ENCODE results near the gene RAB3IL1. TPM values are rescaled to one million over a fixed set of nuclear protein-coding genes. Genes with fewer than 3 reads are reported as not detected.
A peak's percentile ranks its signal among the peaks of the same experiment; 100 is the strongest.

The RAB3IL1 gene
- polyA plus RNA-seq, 3 donors = 0.13 TPM; not detected in 2

- no peaks in the 10 kb centered on the region for H3K36me3 ChIP-seq (replicated peaks in 1 of 2; ENCODE audit: control insufficient read depth in 1 of 2, insufficient read depth in 2 of 2, low read length in 2 of 2)
- peaks cover 4% of the 10 kb centered on the region for H4K20me1 ChIP-seq (ENCODE audit: insufficient read depth, low read length)
- TF ChIP-seq CTCF (IDR thresholded peaks at IDR 0.05) = no peak
- WGBS (ENCODE audit: insufficient coverage) = 77% methylated on average over 6 of the region's 7 CpGs
- H3K4me2 ChIP-seq (replicated peaks; ENCODE audit: extremely low read depth, low read length, poor library complexity, severe bottlenecking) = peak overlapping the region; percentile 22
- Mint-ChIP-seq H3K4me3 (peak overlapping the region in 1 of 2 donors; percentile 74), H3K27ac (peak overlapping the region in 2 of 7 donors; percentile 38 to 69), H3K4me1 (peaks cover 28% of the 10 kb centered on the region), H3K36me3 (no peaks in the 10 kb centered on the region), H3K9me3 (peaks cover 0 to 7% (median under 1%) of the 10 kb centered on the region in 7 donors), H3K27me3 (ENCODE audit: low read depth in 3 of 3) (peaks cover 25 to 41% (median 29%) of the 10 kb centered on the region in 3 donors)
- no peaks in the 10 kb centered on the region for H3K9me3 ChIP-seq (replicated peaks in 1 of 2; ENCODE audit: control insufficient read depth in 1 of 2, insufficient read depth in 1 of 2, low read length in 2 of 2)
- no peak overlapping the region for H2AFZ ChIP-seq (ENCODE audit: insufficient read depth, low read depth, low read length, poor library complexity, severe bottlenecking)
- H3K79me2 ChIP-seq (ENCODE audit: insufficient read depth, low read length) = no peaks in the 10 kb centered on the region
- no peak overlapping the region for H3K9ac ChIP-seq (ENCODE audit: insufficient read depth, low read length, poor library complexity, severe bottlenecking)
- peak overlapping the region in 1 of 3 experiments; percentile 1 for H3K4me3 ChIP-seq (replicated peaks in 1 of 3; ENCODE audit: low read depth in 2 of 3, low read length in 3 of 3)
- intact Hi-C loops (cut with micrococcal nuclease) = no loop called here
- H3K27ac ChIP-seq (ENCODE audit: low read depth in 1 of 2, low read length in 2 of 2) = no peak overlapping the region
- no peak for DNase-seq
- peaks cover 0 to 12% of the 10 kb centered on the region in 2 donors for H3K27me3 ChIP-seq (ENCODE audit: control insufficient read depth in 2 of 2, insufficient read depth in 2 of 2, low read length in 2 of 2)
- peaks cover 28 to 31% of the 10 kb centered on the region in 2 donors for H3K4me1 ChIP-seq (ENCODE audit: control insufficient read depth in 1 of 2, insufficient read depth in 2 of 2, low read length in 2 of 2)
Measured at GRCh38 chr11:61911128-61911700, 6.2 kb downstream of the RAB3IL1 start.

GRCh38 chr11:61910187-61911127, 6.9 kb downstream of the RAB3IL1 start:
- Histone ChIP-seq H3K9me3 (replicated peaks in 1 of 2; ENCODE audit: control insufficient read depth in 1 of 2, insufficient read depth in 1 of 2, low read length in 2 of 2) (no peaks in the 10 kb centered on the region), H3K79me2 (ENCODE audit: insufficient read depth, low read length) (no peaks in the 10 kb centered on the region), H3K9ac (ENCODE audit: insufficient read depth, low read length, poor library complexity, severe bottlenecking) (no peak overlapping the region), H3K4me1 (ENCODE audit: control insufficient read depth in 1 of 2, insufficient read depth in 2 of 2, low read length in 2 of 2) (peaks cover 28 to 30% of the 10 kb centered on the region in 2 donors), H3K4me3 (replicated peaks in 1 of 3; ENCODE audit: low read depth in 2 of 3, low read length in 3 of 3) (no peak overlapping the region), H3K36me3 (replicated peaks in 1 of 2; ENCODE audit: control insufficient read depth in 1 of 2, insufficient read depth in 2 of 2, low read length in 2 of 2) (no peaks in the 10 kb centered on the region), H3K4me2 (replicated peaks; ENCODE audit: extremely low read depth, low read length, poor library complexity, severe bottlenecking) (no peak overlapping the region), H3K27me3 (ENCODE audit: control insufficient read depth in 2 of 2, insufficient read depth in 2 of 2, low read length in 2 of 2) (peaks cover 0 to 6% of the 10 kb centered on the region in 2 donors), H4K20me1 (ENCODE audit: insufficient read depth, low read length) (peaks cover 4% of the 10 kb centered on the region), H3K27ac (ENCODE audit: low read depth in 1 of 2, low read length in 2 of 2) (no peak overlapping the region), H2AFZ (ENCODE audit: insufficient read depth, low read depth, low read length, poor library complexity, severe bottlenecking) (no peak overlapping the region)
- H3K27me3 Mint-ChIP-seq (ENCODE audit: low read depth in 3 of 3) = peaks cover 17 to 33% (median 22%) of the 10 kb centered on the region in 3 donors
- 92% methylated on average over 11 of the region's 13 CpGs for WGBS (ENCODE audit: insufficient coverage)
- peaks cover 0 to 5% (median 0%) of the 10 kb centered on the region in 7 donors for H3K9me3 Mint-ChIP-seq
- no peak overlapping the region for H3K4me3 Mint-ChIP-seq
- no peak for DNase-seq
- no peak for TF ChIP-seq CTCF (IDR thresholded peaks at IDR 0.05)
- H3K4me1 Mint-ChIP-seq = peaks cover 28% of the 10 kb centered on the region
- H3K36me3 Mint-ChIP-seq = no peaks in the 10 kb centered on the region
- intact Hi-C loops (cut with micrococcal nuclease) = no loop called here
- H3K27ac Mint-ChIP-seq = peak overlapping the region in 1 of 7 donors; percentile 30
